H9 (cell line): ENCODE measurements around the gene TMEM134. TPM values are rescaled to one million over a fixed set of nuclear protein-coding genes. Genes with fewer than 3 reads are reported as not detected.

Source experiments
- DNase-seq: peaks from one replicate; pipeline ENCODE4 v3.0.0-alpha.2; 2017
- H2AFZ ChIP-seq: one replicate; pipeline ENCODE4 v1.6.1; 2013; ENCODE audit warnings: mild to moderate bottlenecking, low read length, control low read depth, moderate library complexity
- H2AK5ac ChIP-seq: 2 replicates; pipeline ENCODE4 v1.6.1; 2013; ENCODE audit warnings: low read length, control low read depth, mixed read lengths; ENCODE audit not compliant: insufficient read length
- H2BK120ac ChIP-seq: one replicate; pipeline ENCODE4 v1.6.1; 2013; ENCODE audit warnings: low read depth, mild to moderate bottlenecking, low read length, control low read depth, inconsistent platforms; ENCODE audit not compliant: poor library complexity, severe bottlenecking
- H2BK12ac ChIP-seq: 2 replicates; pipeline ENCODE4 v1.6.1; 2013; ENCODE audit warnings: low read length, control low read depth, mixed read lengths, low read depth; ENCODE audit not compliant: insufficient read length
- H2BK15ac ChIP-seq: 2 replicates; pipeline ENCODE4 v1.6.1; 2013; ENCODE audit warnings: low read depth, low read length, control low read depth
- H2BK20ac ChIP-seq: one replicate; pipeline ENCODE4 v1.6.1; 2013; ENCODE audit warnings: low read depth, mild to moderate bottlenecking, low read length, control low read depth, inconsistent platforms; ENCODE audit not compliant: poor library complexity, severe bottlenecking
- H2BK5ac ChIP-seq: 2 replicates; pipeline ENCODE4 v1.6.1; 2013; ENCODE audit warnings: low read length, control low read depth, mixed read lengths; ENCODE audit not compliant: insufficient read length
- H3K14ac ChIP-seq: 2 replicates; pipeline ENCODE4 v1.6.1; 2013; ENCODE audit warnings: low read length, control low read depth; ENCODE audit not compliant: insufficient read depth
- H3K18ac ChIP-seq: 2 replicates; pipeline ENCODE4 v1.6.1; 2013; ENCODE audit warnings: low read depth, mild to moderate bottlenecking, mixed read lengths, low read length, control low read depth; ENCODE audit not compliant: insufficient read length
- H3K23ac ChIP-seq: 2 replicates; pipeline ENCODE4 v1.6.1; 2013; ENCODE audit warnings: low read length, control low read depth, mixed read lengths, low read depth; ENCODE audit not compliant: insufficient read length
- H3K23me2 ChIP-seq: 2 replicates; pipeline ENCODE4 v1.6.1; 2013; ENCODE audit warnings: low read depth, mild to moderate bottlenecking, mixed read lengths, low read length, control low read depth; ENCODE audit not compliant: insufficient read length, poor library complexity, severe bottlenecking
- H3K27ac ChIP-seq: 2 replicates; pipeline ENCODE4 v1.5.1; 2013; ENCODE audit warnings: low read length, control low read depth, mixed read lengths, low read depth; ENCODE audit not compliant: insufficient read length
- H3K27me3 ChIP-seq: 2 replicates; pipeline ENCODE4 v1.6.1; 2013; ENCODE audit warnings: low read length, control low read depth, inconsistent platforms; ENCODE audit not compliant: insufficient read depth
- H3K4ac ChIP-seq: 2 replicates; pipeline ENCODE4 v1.6.1; 2013; ENCODE audit warnings: low read depth, mild to moderate bottlenecking, control low read depth, inconsistent platforms, low read length, moderate library complexity
- H3K4me1 ChIP-seq: 2 replicates; pipeline ENCODE4 v1.6.1; 2013; ENCODE audit warnings: low read length, control low read depth, inconsistent platforms; ENCODE audit not compliant: insufficient read depth
- H3K4me2 ChIP-seq: 2 replicates; pipeline ENCODE4 v1.6.1; 2013; ENCODE audit warnings: low read length, control low read depth, mixed read lengths; ENCODE audit not compliant: insufficient read length, insufficient read depth
- H3K56ac ChIP-seq: 2 replicates; pipeline ENCODE4 v1.6.1; 2013; ENCODE audit warnings: low read depth, mild to moderate bottlenecking, mixed read lengths, low read length, control low read depth; ENCODE audit not compliant: insufficient read length
- H3K79me1 ChIP-seq: 2 replicates; pipeline ENCODE4 v1.6.1; 2013; ENCODE audit warnings: low read depth, mild to moderate bottlenecking, moderate library complexity, low read length, control low read depth, inconsistent platforms; ENCODE audit not compliant: insufficient read depth, poor library complexity, severe bottlenecking
- H3K79me2 ChIP-seq: 2 replicates; pipeline ENCODE4 v1.6.1; 2013; ENCODE audit warnings: low read length, control low read depth, inconsistent platforms; ENCODE audit not compliant: insufficient read depth
- H3K9ac ChIP-seq: 2 replicates; pipeline ENCODE4 v1.6.1; 2013; ENCODE audit warnings: low read length, control low read depth, mixed read lengths; ENCODE audit not compliant: insufficient read length; ENCODE audit errors: extremely low read depth
- H3K9me3 ChIP-seq: one replicate; pipeline ENCODE4 v1.6.1; 2013; ENCODE audit warnings: low read depth, low read length, inconsistent platforms; ENCODE audit not compliant: control insufficient read depth
- H3T11ph ChIP-seq: one replicate; pipeline ENCODE4 v1.6.1; 2013; ENCODE audit warnings: mild to moderate bottlenecking, low read length, control low read depth, inconsistent platforms
- H4K20me1 ChIP-seq: one replicate; pipeline ENCODE4 v1.6.1; 2013; ENCODE audit not compliant: control insufficient read depth, insufficient read length, insufficient read depth
- H4K5ac ChIP-seq: 2 replicates; pipeline ENCODE4 v1.6.1; 2013; ENCODE audit warnings: low read depth, mild to moderate bottlenecking, mixed read lengths, low read length, control low read depth; ENCODE audit not compliant: insufficient read length
- H4K8ac ChIP-seq: replicated peaks from 2 replicates; pipeline ENCODE4 v1.6.1; 2013; ENCODE audit warnings: low read length, control low read depth, mixed read lengths, low read depth; ENCODE audit not compliant: insufficient read length
- H4K91ac ChIP-seq: 2 replicates; pipeline ENCODE4 v1.6.1; 2013; ENCODE audit warnings: low read depth, mild to moderate bottlenecking, moderate library complexity, mixed read lengths, low read length, control low read depth; ENCODE audit not compliant: insufficient read length
- H3K27ac Mint-ChIP-seq, 3 experiments: 2 replicates in 2 of 3; 3 replicates in 1 of 3; pipeline ENCODE4 v1.8.0; 2020 to 2021; ENCODE audit warnings: mixed read lengths in 3 of 3, mild to moderate bottlenecking in 1 of 3, moderate library complexity in 1 of 3
- H3K27me3 Mint-ChIP-seq: 2 replicates; pipeline ENCODE4 v1.8.0; 2021; ENCODE audit warnings: low read depth, mild to moderate bottlenecking, moderate library complexity, mixed read lengths
- H3K36me3 Mint-ChIP-seq, 3 experiments: 2 replicates in 2 of 3; 3 replicates in 1 of 3; pipeline ENCODE4 v1.8.0; 2020 to 2021; ENCODE audit warnings: low read depth in 3 of 3, mixed read lengths in 3 of 3; ENCODE audit not compliant: insufficient read depth in 1 of 3
- H3K4me1 Mint-ChIP-seq, 2 experiments: 2 replicates each; pipeline ENCODE4 v1.8.0; 2020; ENCODE audit warnings: mixed read lengths in 2 of 2
- H3K4me3 Mint-ChIP-seq, 2 experiments: 2 replicates in 1 of 2; 3 replicates in 1 of 2; pipeline ENCODE4 v1.8.0; 2020 to 2021; ENCODE audit warnings: mild to moderate bottlenecking in 2 of 2, mixed read lengths in 2 of 2, moderate library complexity in 1 of 2
- H3K9me3 Mint-ChIP-seq, 2 experiments: 2 replicates in 1 of 2; 3 replicates in 1 of 2; pipeline ENCODE4 v1.8.0; 2020; ENCODE audit warnings: mild to moderate bottlenecking in 2 of 2, mixed read lengths in 2 of 2, moderate library complexity in 1 of 2
- WGBS: extraction: QIAGEN DNeasy Blood & Tissue Kit; methylation state at CpG from one replicate; pipeline ENCODE4 v1.1.7; 2013; ENCODE audit warnings: missing lambda C conversion rate, low lambda C conversion rate, mixed read lengths; ENCODE audit not compliant: insufficient read length; ENCODE audit errors: extremely low coverage; 5-methylcytosine and 5-hydroxymethylcytosine counted together
- total RNA-seq: library from RNA; stranded (reverse); gene quantifications from 2 replicates; pipeline ENCODE4 v1.2.1, GENCODE V29; 2021
- TF ChIP-seq, protein P1 (sequence below): fragments of 200-600 bp; sonication (generic); conservative IDR thresholded peaks from 3 replicates; pipeline ENCODE4 v1.8.0; 2021; ENCODE audit warnings: antibody characterized with exemption, mild to moderate bottlenecking

TMEM134 gene
- total RNA-seq, 1 experiment from 2014 or later: 53.6 TPM

DNA sequence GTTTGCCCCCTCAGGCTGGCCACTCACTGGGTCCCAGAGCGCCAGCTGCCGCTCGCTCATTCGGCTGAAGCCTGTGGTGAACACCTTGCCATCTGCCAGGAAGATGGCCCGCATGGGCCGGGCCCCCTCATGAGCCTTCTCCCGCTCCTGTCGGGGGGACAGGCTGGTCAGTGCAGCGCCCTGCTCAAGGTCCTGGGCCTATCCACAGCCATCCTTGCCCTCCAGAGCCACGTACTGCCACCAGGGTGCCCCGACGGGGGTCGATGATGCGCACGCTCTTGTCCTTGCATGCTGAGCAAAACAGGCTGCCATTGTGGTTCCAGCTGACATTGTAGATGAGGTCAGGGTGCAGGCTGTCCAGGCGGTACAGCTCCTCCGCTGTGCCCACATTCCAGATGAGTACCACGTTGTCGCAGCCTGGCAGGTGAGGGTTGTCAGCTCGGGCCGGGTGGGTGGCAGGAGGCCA lies 27.9 kb downstream of the TMEM134 start:
- no peak overlapping the region for H3K9ac ChIP-seq
- H2BK20ac ChIP-seq: no peak overlapping the region
- H2AFZ ChIP-seq: no peak overlapping the region
- no peak overlapping the region for H3K4ac ChIP-seq
- DNase-seq: no peak
- no peak overlapping the region for H3K14ac ChIP-seq
- H2BK120ac ChIP-seq: no peak overlapping the region
- peaks cover 10 to 34% (median 28%) of the 10 kb centered on the region in 3 experiments; a peak in 5 of 7 replicates for H3K36me3 Mint-ChIP-seq
- H3K56ac ChIP-seq: no peak overlapping the region
- H3K27me3 Mint-ChIP-seq: peaks cover 3% of the 10 kb centered on the region; the same call in 1 of the 2 replicates
- no peak overlapping the region for H3K4me3 Mint-ChIP-seq
- no peak overlapping the region for H3K18ac ChIP-seq
- no peak overlapping the region for H2AK5ac ChIP-seq
- H3K4me1 Mint-ChIP-seq: peaks cover 4 to 16% of the 10 kb centered on the region in 2 experiments
- TF ChIP-seq, protein P1, sequence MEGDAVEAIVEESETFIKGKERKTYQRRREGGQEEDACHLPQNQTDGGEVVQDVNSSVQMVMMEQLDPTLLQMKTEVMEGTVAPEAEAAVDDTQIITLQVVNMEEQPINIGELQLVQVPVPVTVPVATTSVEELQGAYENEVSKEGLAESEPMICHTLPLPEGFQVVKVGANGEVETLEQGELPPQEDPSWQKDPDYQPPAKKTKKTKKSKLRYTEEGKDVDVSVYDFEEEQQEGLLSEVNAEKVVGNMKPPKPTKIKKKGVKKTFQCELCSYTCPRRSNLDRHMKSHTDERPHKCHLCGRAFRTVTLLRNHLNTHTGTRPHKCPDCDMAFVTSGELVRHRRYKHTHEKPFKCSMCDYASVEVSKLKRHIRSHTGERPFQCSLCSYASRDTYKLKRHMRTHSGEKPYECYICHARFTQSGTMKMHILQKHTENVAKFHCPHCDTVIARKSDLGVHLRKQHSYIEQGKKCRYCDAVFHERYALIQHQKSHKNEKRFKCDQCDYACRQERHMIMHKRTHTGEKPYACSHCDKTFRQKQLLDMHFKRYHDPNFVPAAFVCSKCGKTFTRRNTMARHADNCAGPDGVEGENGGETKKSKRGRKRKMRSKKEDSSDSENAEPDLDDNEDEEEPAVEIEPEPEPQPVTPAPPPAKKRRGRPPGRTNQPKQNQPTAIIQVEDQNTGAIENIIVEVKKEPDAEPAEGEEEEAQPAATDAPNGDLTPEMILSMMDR: no peak
- H3K23ac ChIP-seq: no peak overlapping the region
- H3K23me2 ChIP-seq: peaks cover 4% of the 10 kb centered on the region
- no peak overlapping the region for H3K27ac Mint-ChIP-seq
- no peaks in the 10 kb centered on the region for H3K9me3 ChIP-seq
- no peak overlapping the region for H3T11ph ChIP-seq
- H4K5ac ChIP-seq: no peak overlapping the region
- H3K79me1 ChIP-seq: no peaks in the 10 kb centered on the region
- no peak overlapping the region for H4K91ac ChIP-seq
- H3K9me3 Mint-ChIP-seq: no peaks in the 10 kb centered on the region
- no peak overlapping the region for H4K8ac ChIP-seq
- H3K4me1 ChIP-seq: no peaks in the 10 kb centered on the region; the same call in 1 of the 2 replicates
- H3K27ac ChIP-seq: no peak overlapping the region
- no peak overlapping the region for H2BK15ac ChIP-seq
- H3K79me2 ChIP-seq: no peaks in the 10 kb centered on the region
- no peak overlapping the region for H2BK5ac ChIP-seq
- no peaks in the 10 kb centered on the region for H4K20me1 ChIP-seq
- no peak overlapping the region for H3K4me2 ChIP-seq
- H2BK12ac ChIP-seq: no peak overlapping the region
- no CpG with 5 or more reads among the region's 21 CpGs for WGBS
- H3K27me3 ChIP-seq: no peaks in the 10 kb centered on the region
